GM18861 (cell line): ENCODE data around the gene SH3GL2.

Experiments
- ATAC-seq: cut with Tn5 transposase; IDR thresholded peaks from one replicate; pipeline ENCODE4 v1.9.1; 2021; ENCODE audit not compliant: unreplicated experiment

The SH3GL2 gene

DNA sequence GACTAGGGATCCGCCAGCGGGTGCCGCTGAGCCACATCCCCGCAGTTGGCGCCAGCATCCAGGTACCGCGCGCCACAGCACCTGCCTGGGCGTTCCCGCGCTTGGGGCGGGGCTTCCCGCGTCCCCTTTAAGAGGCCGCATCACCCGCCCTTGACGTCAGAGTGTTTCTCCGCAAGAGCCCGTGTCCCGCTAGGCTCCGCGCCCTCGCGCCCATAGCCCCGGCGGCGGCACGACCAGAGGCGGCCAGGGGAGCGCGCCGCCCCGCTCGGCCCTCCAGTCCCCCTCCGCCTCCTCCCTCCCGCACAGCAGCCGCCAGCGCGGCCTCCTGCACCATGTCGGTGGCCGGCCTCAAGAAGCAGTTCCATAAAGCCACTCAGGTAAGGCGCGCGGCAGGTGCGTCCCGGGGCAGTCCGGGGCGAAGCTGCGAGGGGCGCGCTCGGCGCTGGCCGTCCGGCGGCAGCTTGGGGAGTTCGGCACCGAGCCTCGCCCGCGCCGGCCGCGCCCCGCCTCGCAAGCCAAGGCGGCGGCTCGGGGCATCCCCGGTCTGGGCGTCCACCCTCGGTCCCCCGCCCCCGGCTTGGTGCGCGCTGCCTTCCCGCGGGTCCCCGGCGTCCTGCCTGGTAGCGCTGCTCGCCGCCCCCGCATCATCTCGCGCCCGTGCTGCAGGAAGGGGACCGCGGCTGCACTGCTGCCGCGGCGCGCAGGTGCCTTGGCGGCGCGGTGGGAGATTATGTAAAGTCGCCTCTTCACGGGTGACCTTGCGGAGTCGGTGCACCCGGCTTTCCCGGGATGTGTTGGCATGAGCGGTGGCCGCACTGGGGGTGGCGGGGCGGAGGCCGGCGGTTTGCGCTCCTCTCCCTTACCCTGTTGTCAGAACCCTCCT, at the start of gene SH3GL2:
TSS of gene SH3GL2 (plus strand) at position 156 of the 883 bp plus-strand sequence.
- no peak for ATAC-seq

DNA sequence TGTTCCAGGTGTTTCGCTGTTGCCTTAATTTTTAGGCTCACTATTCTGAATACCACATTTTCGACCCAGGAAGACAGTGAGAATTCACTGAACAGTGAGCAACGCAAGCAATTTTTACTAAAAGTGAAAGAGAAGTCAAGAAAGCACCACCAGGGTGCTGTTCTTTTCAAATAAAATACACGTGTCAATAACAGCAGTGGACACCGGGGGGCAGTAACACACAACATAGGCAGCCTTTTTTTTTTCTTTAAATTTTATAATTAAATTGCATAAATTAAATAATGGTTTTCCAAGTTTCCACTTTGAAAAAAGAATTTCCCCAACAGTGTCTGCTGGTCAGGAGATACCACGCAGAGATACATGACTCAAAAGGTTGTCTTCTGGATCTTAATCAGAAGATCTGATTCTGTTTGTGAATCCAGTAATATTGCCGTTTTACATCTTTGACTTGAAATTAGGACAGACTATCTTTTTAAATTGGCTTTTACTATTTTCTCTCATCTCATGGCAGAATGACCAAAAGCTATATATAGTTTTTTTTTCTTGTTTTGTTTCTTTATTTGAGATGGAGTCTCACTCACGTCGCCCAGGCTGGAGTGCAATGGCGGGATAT, 47.1 kb upstream of the SH3GL2 start:
- ATAC-seq, result peak; percentile 70

DNA sequence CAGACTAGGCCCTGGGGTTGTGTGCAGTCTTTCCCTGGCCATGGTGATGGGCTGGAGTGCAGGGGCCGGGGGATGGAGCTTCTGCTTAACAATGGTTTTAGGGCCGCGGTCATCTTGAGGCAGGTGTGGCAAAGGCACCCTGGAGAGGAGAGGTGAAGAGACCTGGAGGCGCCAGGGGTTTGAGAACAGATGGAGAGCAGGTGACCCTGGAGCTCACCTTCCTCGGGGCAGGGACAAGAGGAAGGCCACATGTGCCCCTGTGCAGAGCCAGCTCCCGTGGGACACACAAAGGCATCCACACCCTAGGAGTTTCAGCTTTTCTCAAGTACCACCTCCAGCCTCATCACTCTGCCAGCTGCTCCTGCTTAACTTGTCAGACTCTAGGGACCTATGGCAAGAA, 46.4 kb upstream of the SH3GL2 start:
- no peak for ATAC-seq

- ATAC-seq, result no peak
Observed at GRCh38 chr9:17535176-17535575, 43.7 kb upstream of the SH3GL2 start.

GRCh38 chr9:17536027-17536426, 42.8 kb upstream of the SH3GL2 start:
- ATAC-seq, result no peak

- no peak for ATAC-seq
Observed at GRCh38 chr9:17551023-17551422, 27.8 kb upstream of the SH3GL2 start.

DNA sequence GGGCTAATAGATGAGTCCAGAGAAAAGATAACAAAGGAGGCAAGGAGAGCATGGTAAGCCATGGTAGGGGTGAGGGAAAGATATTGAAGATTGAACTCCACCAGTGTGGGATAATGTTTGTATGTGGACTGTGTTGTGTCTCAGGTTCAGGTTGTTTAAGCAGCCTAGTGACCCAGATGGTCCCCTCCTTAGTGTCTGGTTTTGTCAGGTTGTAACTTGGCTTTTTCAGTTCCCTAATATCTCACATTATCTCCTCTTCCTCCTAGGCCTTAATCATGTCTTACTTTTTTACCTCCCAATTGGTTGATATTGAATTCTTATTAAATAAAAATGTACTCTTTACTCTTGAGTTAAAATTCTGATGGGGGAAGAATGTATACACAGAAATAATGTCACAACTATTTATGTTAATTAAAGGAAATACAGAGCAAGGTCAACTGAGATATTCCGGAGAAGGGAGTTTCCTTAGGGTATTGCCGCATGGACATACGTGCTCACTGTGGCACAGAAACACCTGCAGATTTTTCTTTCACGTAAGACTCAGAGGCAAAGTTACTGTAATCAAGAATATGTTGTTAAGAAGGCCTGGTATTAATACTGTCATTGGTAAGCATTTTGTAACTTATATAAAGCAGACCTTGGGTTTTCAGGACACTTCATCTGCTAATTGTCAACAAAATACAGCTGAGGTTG, 23.4 kb upstream of the SH3GL2 start:
- no peak for ATAC-seq

DNA sequence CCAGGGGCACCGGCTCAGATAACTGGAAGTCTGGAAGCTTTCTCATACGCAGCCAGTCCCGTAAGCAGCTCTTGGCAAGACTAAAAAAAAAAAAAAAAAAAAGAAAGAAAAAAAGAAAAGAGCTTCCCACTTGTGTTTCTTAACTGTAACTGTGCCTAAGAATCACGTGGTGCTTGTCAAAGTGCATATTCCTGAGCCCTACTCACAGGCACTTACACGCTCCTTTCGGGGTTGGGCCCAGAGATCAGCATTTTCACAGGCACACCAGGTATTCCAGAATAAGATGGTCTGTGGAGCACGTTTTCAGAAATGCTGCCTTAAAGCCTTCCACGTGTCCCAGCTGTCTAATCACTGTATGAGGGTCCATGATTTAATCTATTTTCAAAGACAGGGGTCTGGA, 22.6 kb upstream of the SH3GL2 start:
- no peak for ATAC-seq

DNA sequence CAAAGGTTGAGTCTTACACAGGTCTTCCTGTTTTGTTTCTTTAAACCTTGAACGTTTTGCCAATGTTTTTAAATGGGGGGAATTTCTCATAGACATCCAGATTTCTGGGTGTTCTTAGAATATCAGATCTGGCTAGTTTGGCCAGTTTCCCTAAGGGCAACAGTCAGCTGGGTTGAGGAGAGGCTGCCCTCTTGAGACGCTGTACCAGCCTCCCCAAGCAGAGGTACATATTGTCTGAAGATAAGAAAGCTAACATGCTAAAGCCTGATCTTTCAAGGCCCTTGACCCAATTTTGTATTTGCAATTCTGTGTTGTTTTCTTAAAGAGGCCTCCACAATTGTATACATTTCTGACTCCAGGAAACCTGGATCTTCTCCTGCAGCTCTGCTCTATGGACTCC, 21.9 kb upstream of the SH3GL2 start:
- no peak for ATAC-seq

GRCh38 chr9:17571825-17572224, 7.0 kb upstream of the SH3GL2 start:
- no peak for ATAC-seq

DNA sequence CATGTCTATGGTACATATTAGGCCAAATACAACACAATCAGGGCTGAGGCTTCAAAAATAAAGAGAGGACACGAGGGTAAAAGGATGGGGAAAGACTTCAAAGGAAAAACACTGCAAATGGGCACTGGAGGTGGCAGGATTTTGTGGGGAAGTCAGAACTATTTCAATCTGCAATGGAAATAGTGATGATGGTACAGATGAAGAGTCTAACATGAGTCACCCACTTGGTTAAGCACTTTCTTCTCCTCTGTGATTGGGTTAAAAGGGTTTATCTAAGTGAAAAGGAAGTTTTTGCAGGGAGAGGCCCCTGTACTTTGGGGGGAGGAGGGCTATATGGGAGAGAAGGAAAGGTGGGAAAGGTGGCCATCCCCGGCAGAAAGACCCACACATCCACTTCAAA, 4.5 kb upstream of the SH3GL2 start:
- ATAC-seq, result no peak

DNA sequence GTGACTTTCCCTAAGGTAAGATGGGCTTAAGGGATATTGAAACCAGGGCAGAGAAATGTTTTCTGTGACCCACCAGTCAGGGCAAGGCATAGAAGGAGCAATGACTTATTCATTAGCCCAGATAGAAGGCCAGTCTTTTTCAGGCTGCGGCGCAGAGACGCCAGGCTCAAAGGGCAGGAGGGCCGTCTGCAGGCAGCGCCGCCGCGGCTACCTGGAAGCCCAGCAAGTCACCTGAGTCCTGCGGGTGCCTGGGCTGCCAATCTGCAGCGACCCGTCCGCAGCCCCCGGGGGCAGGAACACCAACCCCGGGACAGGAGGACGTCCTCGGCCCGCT, 322 bp upstream of the SH3GL2 start:
- ATAC-seq, result no peak

GRCh38 chr9:17580119-17580518, 1.3 kb downstream of the SH3GL2 start:
- ATAC-seq, result no peak

DNA sequence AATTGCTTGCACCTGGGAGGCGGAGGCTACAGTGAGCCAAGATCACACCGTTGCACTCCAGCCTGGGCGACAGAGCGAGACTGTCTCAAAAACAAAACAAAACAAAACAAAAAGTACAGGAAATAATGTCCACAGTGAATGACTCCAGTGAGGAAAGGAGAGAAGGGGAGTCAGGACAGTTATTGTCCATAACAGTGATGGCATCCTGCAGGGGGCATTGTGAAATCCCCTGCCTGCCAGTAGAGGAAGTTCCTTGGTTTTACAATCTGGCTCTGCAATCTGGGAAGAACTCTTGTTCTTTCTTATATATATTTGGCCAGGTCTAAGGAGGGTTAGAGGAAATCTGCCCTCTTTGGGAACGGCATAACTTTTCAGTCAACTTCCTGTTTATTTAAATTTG, 8.2 kb downstream of the SH3GL2 start:
- no peak for ATAC-seq

- ATAC-seq, result no peak
Observed at GRCh38 chr9:17588395-17588794, 9.5 kb downstream of the SH3GL2 start.

DNA sequence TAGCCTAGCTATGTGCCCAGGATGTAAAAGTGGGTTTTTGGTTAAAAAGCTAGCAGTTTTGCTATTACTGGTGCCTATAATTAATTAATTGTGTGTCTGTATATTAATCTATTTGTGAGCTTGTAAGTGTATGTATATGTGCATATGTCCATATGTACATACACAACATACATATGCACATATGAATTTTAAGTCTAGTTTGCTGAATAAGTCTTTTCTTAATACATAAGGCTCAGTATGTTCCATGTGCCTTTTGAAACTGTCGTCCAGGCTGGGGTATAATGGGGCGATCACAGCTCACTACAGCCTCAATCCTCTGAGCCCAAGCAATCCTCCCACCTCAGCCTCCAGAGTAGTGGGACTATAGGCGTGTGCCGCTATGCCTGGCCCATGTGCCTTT, 10.1 kb downstream of the SH3GL2 start:
- ATAC-seq, result no peak

- ATAC-seq, result no peak
Observed at GRCh38 chr9:17589771-17590170, 10.9 kb downstream of the SH3GL2 start.

- no peak for ATAC-seq
Observed at GRCh38 chr9:17594961-17595360, 16.1 kb downstream of the SH3GL2 start.

- no peak for ATAC-seq
Observed at GRCh38 chr9:17597977-17598376, 19.1 kb downstream of the SH3GL2 start.

- ATAC-seq, result no peak
Observed at GRCh38 chr9:17600962-17601593, 22.2 kb downstream of the SH3GL2 start.

- ATAC-seq, result no peak
Observed at GRCh38 chr9:17604556-17604955, 25.7 kb downstream of the SH3GL2 start.
